Measurements from ENCODE around the gene FHIT. TPM values are rescaled to one million over a fixed set of nuclear protein-coding genes. Genes with fewer than 3 reads are reported as not detected.

The FHIT gene
- total RNA-seq, 1 experiment from 2014 or later = 20.1 TPM

- no peaks in the 10 kb centered on the region for H3K36me3 Mint-ChIP-seq (ENCODE audit: insufficient read depth, unreplicated experiment)
- no TSS peak for BruUV-seq (replicated peaks)
- ChIA-PET POLR2A (no interaction called here), CTCF (interaction anchor here (0.6 kb wide), 2 partner anchors 222 to 396 kb away, joined by 3 to 4 read pairs; no protein-coding TSS in a partner anchor)
- no peak overlapping the region for H3K4me3 Mint-ChIP-seq (ENCODE audit: unreplicated experiment)
- TF ChIP-seq CTCF (IDR thresholded peaks at IDR 0.05; ENCODE audit: unreplicated experiment) = no peak
- no peak for DNase-seq (ENCODE audit: unreplicated experiment)
- intact Hi-C loops (cut with micrococcal nuclease) = no loop called here
- H3K9me3 Mint-ChIP-seq (ENCODE audit: unreplicated experiment) = no peaks in the 10 kb centered on the region
- H3K27ac Mint-ChIP-seq (ENCODE audit: low read depth, unreplicated experiment) = no peak overlapping the region
- no peaks in the 10 kb centered on the region for H3K4me1 Mint-ChIP-seq (ENCODE audit: insufficient read depth, unreplicated experiment)
- H3K27me3 Mint-ChIP-seq (ENCODE audit: insufficient read depth, unreplicated experiment) = no peaks in the 10 kb centered on the region
Observed at GRCh38 chr3:59832702-59833101, 1418.5 kb downstream of the FHIT start.

GRCh38 chr3:59832241-59832640, 1419.0 kb downstream of the FHIT start:
- no peak for TF ChIP-seq CTCF (IDR thresholded peaks at IDR 0.05; ENCODE audit: unreplicated experiment)

GRCh38 chr3:59831394-59831793, 1419.9 kb downstream of the FHIT start:
- Mint-ChIP-seq H3K27me3 (ENCODE audit: insufficient read depth, unreplicated experiment) (no peaks in the 10 kb centered on the region), H3K4me1 (ENCODE audit: insufficient read depth, unreplicated experiment) (no peaks in the 10 kb centered on the region), H3K4me3 (ENCODE audit: unreplicated experiment) (no peak overlapping the region), H3K9me3 (ENCODE audit: unreplicated experiment) (no peaks in the 10 kb centered on the region), H3K27ac (ENCODE audit: low read depth, unreplicated experiment) (no peak overlapping the region), H3K36me3 (ENCODE audit: insufficient read depth, unreplicated experiment) (no peaks in the 10 kb centered on the region)
- no peak for TF ChIP-seq CTCF (IDR thresholded peaks at IDR 0.05; ENCODE audit: unreplicated experiment)
- CTCF ChIA-PET = no interaction called here
- BruUV-seq (replicated peaks) = no TSS peak
- POLR2A ChIA-PET = no interaction called here
- intact Hi-C loops (cut with micrococcal nuclease) = no loop called here
- DNase-seq (ENCODE audit: unreplicated experiment) = no peak

More at GRCh38 chr3:59832241-59832640, 1419.0 kb downstream of the FHIT start:
- Mint-ChIP-seq H3K4me3 (ENCODE audit: unreplicated experiment) (no peak overlapping the region), H3K4me1 (ENCODE audit: insufficient read depth, unreplicated experiment) (no peaks in the 10 kb centered on the region), H3K9me3 (ENCODE audit: unreplicated experiment) (no peaks in the 10 kb centered on the region), H3K36me3 (ENCODE audit: insufficient read depth, unreplicated experiment) (no peaks in the 10 kb centered on the region), H3K27me3 (ENCODE audit: insufficient read depth, unreplicated experiment) (no peaks in the 10 kb centered on the region), H3K27ac (ENCODE audit: low read depth, unreplicated experiment) (no peak overlapping the region)
- ChIA-PET CTCF (interaction anchor here (0.6 kb wide), 1 partner anchor 222 kb away, joined by 4 read pairs; no protein-coding TSS in a partner anchor), POLR2A (no interaction called here)
- no TSS peak for BruUV-seq (replicated peaks)
- intact Hi-C loops (cut with micrococcal nuclease) = no loop called here
- DNase-seq (ENCODE audit: unreplicated experiment) = no peak

GRCh38 chr3:59829527-59829926, 1421.7 kb downstream of the FHIT start:
- Mint-ChIP-seq H3K27ac (ENCODE audit: low read depth, unreplicated experiment) (no peak overlapping the region), H3K4me1 (ENCODE audit: insufficient read depth, unreplicated experiment) (peaks cover 4% of the 10 kb centered on the region), H3K36me3 (ENCODE audit: insufficient read depth, unreplicated experiment) (no peaks in the 10 kb centered on the region), H3K4me3 (ENCODE audit: unreplicated experiment) (no peak overlapping the region), H3K9me3 (ENCODE audit: unreplicated experiment) (no peaks in the 10 kb centered on the region), H3K27me3 (ENCODE audit: insufficient read depth, unreplicated experiment) (no peaks in the 10 kb centered on the region)
- CTCF ChIA-PET = interaction anchor here (0.7 to 1.0 kb wide), 2 partner anchors 22 to 1366 kb away, joined by 4 to 5 read pairs; no protein-coding TSS in a partner anchor
- no peak for DNase-seq (ENCODE audit: unreplicated experiment)
- no TSS peak for BruUV-seq (replicated peaks)
- POLR2A ChIA-PET = no interaction called here
- TF ChIP-seq CTCF (IDR thresholded peaks at IDR 0.05; ENCODE audit: unreplicated experiment) = no peak
- intact Hi-C loops (cut with micrococcal nuclease) = no loop called here

Data from MCF 10A (cell line).